Smooth muscle cell (in vitro differentiated cells): ENCODE results near the gene KRT23. TPM values are rescaled to one million over a fixed set of nuclear protein-coding genes. Genes with fewer than 3 reads are reported as not detected.

Source experiments
- polyA plus RNA-seq: library from polyadenylated mRNA; unstranded; fragments of >200 nt; fragmentation: Nextera tagmentation; extraction: Ambion mirVana; gene quantifications from 2 replicates; pipeline ENCODE4 v1.2.1, GENCODE V29; 2016
- total RNA-seq: library from RNA; depleted of rRNA; stranded (reverse); fragments of >200 nt; gene quantifications from 2 replicates; pipeline ENCODE4 v1.2.3, GENCODE V29; 2014

KRT23 gene
- total and polyA plus RNA-seq, 2 experiments from 2014 or later, result 14.4 to 46.3 TPM

Other genes starting within 250 kb of the KRT23 start
Only the 30 nearest of the 33 such genes appear.
- not detected in 2 replicates for gene KRT25, start 182.3 kb downstream of the KRT23 start, total RNA-seq
- gene KRT25, start 182.3 kb downstream of the KRT23 start, polyA plus RNA-seq, result not detected in 2 replicates
- gene KRT26, start 165.4 kb downstream of the KRT23 start, total RNA-seq, result not detected in 2 replicates
- gene KRT26, start 165.4 kb downstream of the KRT23 start, polyA plus RNA-seq, result not detected in 2 replicates
- gene KRT27, start 155.1 kb downstream of the KRT23 start, total RNA-seq, result 1.1 TPM in 1 of 2 replicates, not detected in the other
- 0.32 and 0.54 TPM in 2 replicates for gene KRT27, start 155.1 kb downstream of the KRT23 start, polyA plus RNA-seq
- gene KRT28, start 137.7 kb downstream of the KRT23 start, total RNA-seq, result not detected in 2 replicates
- not detected in 2 replicates for gene KRT28, start 137.7 kb downstream of the KRT23 start, polyA plus RNA-seq
- 29.0 and 48.0 TPM in 2 replicates for gene KRT10, start 115.0 kb downstream of the KRT23 start, total RNA-seq
- 186 and 189 TPM in 2 replicates for gene KRT10, start 115.0 kb downstream of the KRT23 start, polyA plus RNA-seq
- not detected in 2 replicates for gene KRT12, start 70.4 kb downstream of the KRT23 start, total RNA-seq
- gene KRT12, start 70.4 kb downstream of the KRT23 start, polyA plus RNA-seq, result not detected in 2 replicates
- gene KRT20, start 52.4 kb downstream of the KRT23 start, total RNA-seq, result not detected in 2 replicates
- not detected in 2 replicates for gene KRT20, start 52.4 kb downstream of the KRT23 start, polyA plus RNA-seq
- not detected in 2 replicates for gene KRT39, start 29.3 kb upstream of the KRT23 start, total RNA-seq
- gene KRT39, start 29.3 kb upstream of the KRT23 start, polyA plus RNA-seq, result not detected in 2 replicates
- gene KRT40, start 46.7 kb upstream of the KRT23 start, total RNA-seq, result not detected in 2 replicates
- not detected in 2 replicates for gene KRT40, start 46.7 kb upstream of the KRT23 start, polyA plus RNA-seq
- not detected in 2 replicates for gene KRTAP3-3, start 56.5 kb upstream of the KRT23 start, total RNA-seq
- gene KRTAP3-3, start 56.5 kb upstream of the KRT23 start, polyA plus RNA-seq, result not detected in 2 replicates
- gene KRTAP3-2, start 62.3 kb upstream of the KRT23 start, total RNA-seq, result not detected in 2 replicates
- not detected in 2 replicates for gene KRTAP3-2, start 62.3 kb upstream of the KRT23 start, polyA plus RNA-seq
- gene KRTAP3-1, start 71.5 kb upstream of the KRT23 start, total RNA-seq, result 0.49 and 1.5 TPM in 2 replicates
- gene KRTAP3-1, start 71.5 kb upstream of the KRT23 start, polyA plus RNA-seq, result 0.29 and 1.8 TPM in 2 replicates
- 3.0 TPM in 1 of 2 replicates, not detected in the other for gene KRTAP1-5, start 89.6 kb upstream of the KRT23 start, total RNA-seq
- gene KRTAP1-5, start 89.6 kb upstream of the KRT23 start, polyA plus RNA-seq, result 1.1 TPM in 1 of 2 replicates, not detected in the other
- not detected in 2 replicates for gene KRTAP1-4, start 92.5 kb upstream of the KRT23 start, total RNA-seq
- gene KRTAP1-4, start 92.5 kb upstream of the KRT23 start, polyA plus RNA-seq, result not detected in 2 replicates
- not detected in 2 replicates for gene KRTAP1-3, start 97.2 kb upstream of the KRT23 start, total RNA-seq
- not detected in 2 replicates for gene KRTAP1-3, start 97.2 kb upstream of the KRT23 start, polyA plus RNA-seq
- not detected in 2 replicates for gene KRTAP1-1, start 103.8 kb upstream of the KRT23 start, total RNA-seq
- not detected in 2 replicates for gene KRTAP1-1, start 103.8 kb upstream of the KRT23 start, polyA plus RNA-seq
- gene KRTAP2-1, start 109.7 kb upstream of the KRT23 start, total RNA-seq, result not detected in 2 replicates
- gene KRTAP2-1, start 109.7 kb upstream of the KRT23 start, polyA plus RNA-seq, result not detected in 2 replicates
- gene KRTAP2-2, start 117.6 kb upstream of the KRT23 start, total RNA-seq, result not detected in 2 replicates
- gene KRTAP2-2, start 117.6 kb upstream of the KRT23 start, polyA plus RNA-seq, result not detected in 2 replicates
- gene KRTAP2-3, start 122.5 kb upstream of the KRT23 start, total RNA-seq, result 3.5 and 17.3 TPM in 2 replicates
- 21.0 and 71.9 TPM in 2 replicates for gene KRTAP2-3, start 122.5 kb upstream of the KRT23 start, polyA plus RNA-seq
- not detected in 2 replicates for gene KRTAP2-4, start 128.2 kb upstream of the KRT23 start, total RNA-seq
- 0.38 TPM in 1 of 2 replicates, not detected in the other for gene KRTAP2-4, start 128.2 kb upstream of the KRT23 start, polyA plus RNA-seq
- gene KRTAP4-7, start 146.5 kb upstream of the KRT23 start, total RNA-seq, result not detected in 2 replicates
- gene KRTAP4-7, start 146.5 kb upstream of the KRT23 start, polyA plus RNA-seq, result not detected in 2 replicates
- not detected in 2 replicates for gene KRTAP4-8, start 160.5 kb upstream of the KRT23 start, total RNA-seq
- gene KRTAP4-8, start 160.5 kb upstream of the KRT23 start, polyA plus RNA-seq, result 0.56 TPM in 1 of 2 replicates, not detected in the other
- gene KRTAP4-16, start 164.6 kb upstream of the KRT23 start, total RNA-seq, result not detected in 2 replicates
- gene KRTAP4-16, start 164.6 kb upstream of the KRT23 start, polyA plus RNA-seq, result not detected in 2 replicates
- gene KRTAP4-9, start 167.7 kb upstream of the KRT23 start, total RNA-seq, result 1.7 TPM in 1 of 2 replicates, not detected in the other
- gene KRTAP4-9, start 167.7 kb upstream of the KRT23 start, polyA plus RNA-seq, result not detected in 2 replicates
- not detected in 2 replicates for gene KRTAP4-11, start 180.7 kb upstream of the KRT23 start, total RNA-seq
- gene KRTAP4-11, start 180.7 kb upstream of the KRT23 start, polyA plus RNA-seq, result not detected in 2 replicates
- not detected in 2 replicates for gene KRTAP4-12, start 186.5 kb upstream of the KRT23 start, total RNA-seq
- gene KRTAP4-12, start 186.5 kb upstream of the KRT23 start, polyA plus RNA-seq, result not detected in 2 replicates
- gene KRTAP4-6, start 202.9 kb upstream of the KRT23 start, total RNA-seq, result not detected in 2 replicates
- gene KRTAP4-6, start 202.9 kb upstream of the KRT23 start, polyA plus RNA-seq, result not detected in 2 replicates
- gene KRTAP4-5, start 212.2 kb upstream of the KRT23 start, total RNA-seq, result not detected in 2 replicates
- gene KRTAP4-5, start 212.2 kb upstream of the KRT23 start, polyA plus RNA-seq, result not detected in 2 replicates
- not detected in 2 replicates for gene KRTAP4-4, start 223.1 kb upstream of the KRT23 start, total RNA-seq
- not detected in 2 replicates for gene KRTAP4-4, start 223.1 kb upstream of the KRT23 start, polyA plus RNA-seq
- gene KRTAP4-3, start 230.6 kb upstream of the KRT23 start, total RNA-seq, result not detected in 2 replicates
- gene KRTAP4-3, start 230.6 kb upstream of the KRT23 start, polyA plus RNA-seq, result not detected in 2 replicates